ENCODE results near the gene SLC2A11. TPM values are rescaled to one million over a fixed set of nuclear protein-coding genes. Genes with fewer than 3 reads are reported as not detected.
A peak's percentile ranks its signal among the peaks of the same experiment; 100 is the strongest.
"Not testable (repeated sequence)": the region's sequence is repeated elsewhere in the genome, so short reads cannot be mapped to it uniquely, and the experiment has no call there.

The SLC2A11 gene
- total RNA-seq, 1 donor from 2014 or later: 32.1 TPM

GRCh38 chr22:23899042-23899745 is 41.5 kb downstream of the SLC2A11 start:
- Mint-ChIP-seq H3K9me3 (peaks cover 5% of the 10 kb centered on the region), H3K4me1 (ENCODE audit: unreplicated experiment) (no peaks in the 10 kb centered on the region), H3K36me3 (peaks cover 24% of the 10 kb centered on the region), H3K4me3 (no peak overlapping the region), H3K27ac (peak overlapping the region; percentile 16), H3K27me3 (no peaks in the 10 kb centered on the region)
- TF ChIP-seq, protein P1, sequence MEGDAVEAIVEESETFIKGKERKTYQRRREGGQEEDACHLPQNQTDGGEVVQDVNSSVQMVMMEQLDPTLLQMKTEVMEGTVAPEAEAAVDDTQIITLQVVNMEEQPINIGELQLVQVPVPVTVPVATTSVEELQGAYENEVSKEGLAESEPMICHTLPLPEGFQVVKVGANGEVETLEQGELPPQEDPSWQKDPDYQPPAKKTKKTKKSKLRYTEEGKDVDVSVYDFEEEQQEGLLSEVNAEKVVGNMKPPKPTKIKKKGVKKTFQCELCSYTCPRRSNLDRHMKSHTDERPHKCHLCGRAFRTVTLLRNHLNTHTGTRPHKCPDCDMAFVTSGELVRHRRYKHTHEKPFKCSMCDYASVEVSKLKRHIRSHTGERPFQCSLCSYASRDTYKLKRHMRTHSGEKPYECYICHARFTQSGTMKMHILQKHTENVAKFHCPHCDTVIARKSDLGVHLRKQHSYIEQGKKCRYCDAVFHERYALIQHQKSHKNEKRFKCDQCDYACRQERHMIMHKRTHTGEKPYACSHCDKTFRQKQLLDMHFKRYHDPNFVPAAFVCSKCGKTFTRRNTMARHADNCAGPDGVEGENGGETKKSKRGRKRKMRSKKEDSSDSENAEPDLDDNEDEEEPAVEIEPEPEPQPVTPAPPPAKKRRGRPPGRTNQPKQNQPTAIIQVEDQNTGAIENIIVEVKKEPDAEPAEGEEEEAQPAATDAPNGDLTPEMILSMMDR (conservative IDR thresholded peaks at IDR 0.05): no peak
- no peak for DNase-seq (ENCODE audit: extremely low spot score, unreplicated experiment)

GRCh38 chr22:23900227-23900626 is 42.6 kb downstream of the SLC2A11 start:
- H3K4me3 Mint-ChIP-seq; DNase-seq (ENCODE audit: extremely low spot score, unreplicated experiment); H3K27ac Mint-ChIP-seq; H3K4me1 Mint-ChIP-seq (ENCODE audit: unreplicated experiment); H3K27me3 Mint-ChIP-seq; H3K9me3 Mint-ChIP-seq: not testable (repeated sequence)
- peaks cover 24% of the 10 kb centered on the region for H3K36me3 Mint-ChIP-seq

- no peaks in the 10 kb centered on the region for H3K4me1 Mint-ChIP-seq (ENCODE audit: unreplicated experiment)
- TF ChIP-seq, protein P1 (conservative IDR thresholded peaks at IDR 0.05): no peak
- no peak overlapping the region for H3K27ac Mint-ChIP-seq
- DNase-seq (ENCODE audit: extremely low spot score, unreplicated experiment): no peak
- peaks cover 5% of the 10 kb centered on the region for H3K9me3 Mint-ChIP-seq
- H3K27me3 Mint-ChIP-seq: no peaks in the 10 kb centered on the region
- H3K36me3 Mint-ChIP-seq: peaks cover 20% of the 10 kb centered on the region
- no peak overlapping the region for H3K4me3 Mint-ChIP-seq
Observed at GRCh38 chr22:23901600-23901999, 43.9 kb downstream of the SLC2A11 start.

DNA sequence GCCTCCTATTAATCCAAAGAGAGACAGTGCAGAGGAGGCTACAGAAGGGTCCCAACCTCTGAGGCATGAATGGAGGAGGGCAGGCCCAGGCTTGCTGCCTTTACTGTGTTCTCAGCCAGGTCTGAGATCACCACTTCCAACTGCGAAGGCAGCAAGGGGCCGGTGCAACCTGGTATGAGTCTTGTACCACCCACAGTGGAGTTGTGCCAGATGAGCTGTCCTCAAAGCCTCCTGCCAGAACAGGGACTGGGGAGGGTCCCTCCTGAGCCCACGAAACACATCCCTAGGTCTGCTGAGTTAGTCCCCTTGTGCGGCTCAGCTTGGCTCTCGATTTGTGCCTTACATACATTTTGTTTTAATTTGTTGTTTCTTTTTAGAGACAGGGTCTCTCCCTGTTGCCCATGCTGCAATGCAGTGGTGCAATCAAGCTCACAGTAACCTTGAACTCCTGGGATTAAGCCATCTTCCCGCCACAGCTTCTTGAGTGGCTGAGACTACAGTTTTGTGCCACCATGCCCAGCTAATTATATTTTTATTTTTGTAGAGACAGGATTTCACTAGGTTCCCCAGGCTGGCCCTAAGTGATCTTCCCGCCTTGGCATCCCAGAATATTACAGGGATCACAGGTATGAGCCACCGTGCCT is 45.8 kb downstream of the SLC2A11 start:
- peaks cover 16% of the 10 kb centered on the region for H3K36me3 Mint-ChIP-seq
- TF ChIP-seq, protein P1 (conservative IDR thresholded peaks at IDR 0.05): no peak
- peak overlapping the region; percentile 52 for H3K27ac Mint-ChIP-seq
- no peaks in the 10 kb centered on the region for H3K27me3 Mint-ChIP-seq
- H3K4me1 Mint-ChIP-seq (ENCODE audit: unreplicated experiment): no peaks in the 10 kb centered on the region
- DNase-seq (ENCODE audit: extremely low spot score, unreplicated experiment): no peak
- H3K4me3 Mint-ChIP-seq: no peak overlapping the region
- H3K9me3 Mint-ChIP-seq: peaks cover 5% of the 10 kb centered on the region

- Mint-ChIP-seq H3K4me3 (no peak overlapping the region), H3K4me1 (ENCODE audit: unreplicated experiment) (no peaks in the 10 kb centered on the region), H3K27ac (no peak overlapping the region), H3K36me3 (peaks cover 10% of the 10 kb centered on the region), H3K9me3 (peaks cover 5% of the 10 kb centered on the region), H3K27me3 (no peaks in the 10 kb centered on the region)
- DNase-seq (ENCODE audit: extremely low spot score, unreplicated experiment): no peak
- TF ChIP-seq, protein P1 (conservative IDR thresholded peaks at IDR 0.05): no peak
Observed at GRCh38 chr22:23904573-23905254, 47.0 kb downstream of the SLC2A11 start.

- H3K36me3 Mint-ChIP-seq: peaks cover 3% of the 10 kb centered on the region
- no peaks in the 10 kb centered on the region for H3K9me3 Mint-ChIP-seq
- TF ChIP-seq, protein P1 (conservative IDR thresholded peaks at IDR 0.05): no peak
- H3K27me3 Mint-ChIP-seq: no peaks in the 10 kb centered on the region
- no peak overlapping the region for H3K27ac Mint-ChIP-seq
- no peak overlapping the region for H3K4me3 Mint-ChIP-seq
- no peaks in the 10 kb centered on the region for H3K4me1 Mint-ChIP-seq (ENCODE audit: unreplicated experiment)
- no peak for DNase-seq (ENCODE audit: extremely low spot score, unreplicated experiment)
Observed at GRCh38 chr22:23906641-23907040, 49.0 kb downstream of the SLC2A11 start.

- H3K4me3 Mint-ChIP-seq; H3K27ac Mint-ChIP-seq; H3K36me3 Mint-ChIP-seq; H3K27me3 Mint-ChIP-seq; H3K9me3 Mint-ChIP-seq; DNase-seq (ENCODE audit: extremely low spot score, unreplicated experiment); H3K4me1 Mint-ChIP-seq (ENCODE audit: unreplicated experiment): not testable (repeated sequence)
Observed at GRCh38 chr22:23907423-23907822, 49.7 kb downstream of the SLC2A11 start.
